GM21381 (cell line): ENCODE measurements around the gene SOCS7.

ENCODE experiments used
- ATAC-seq: cut with Tn5 transposase; IDR thresholded peaks from one replicate; pipeline ENCODE4 v1.9.1; 2021; ENCODE audit warnings: mild to moderate bottlenecking, moderate library complexity; ENCODE audit not compliant: unreplicated experiment

Gene SOCS7

GRCh38 chr17:38358586-38359513 is 7.2 kb downstream of the SOCS7 start:
- no peak for ATAC-seq

DNA sequence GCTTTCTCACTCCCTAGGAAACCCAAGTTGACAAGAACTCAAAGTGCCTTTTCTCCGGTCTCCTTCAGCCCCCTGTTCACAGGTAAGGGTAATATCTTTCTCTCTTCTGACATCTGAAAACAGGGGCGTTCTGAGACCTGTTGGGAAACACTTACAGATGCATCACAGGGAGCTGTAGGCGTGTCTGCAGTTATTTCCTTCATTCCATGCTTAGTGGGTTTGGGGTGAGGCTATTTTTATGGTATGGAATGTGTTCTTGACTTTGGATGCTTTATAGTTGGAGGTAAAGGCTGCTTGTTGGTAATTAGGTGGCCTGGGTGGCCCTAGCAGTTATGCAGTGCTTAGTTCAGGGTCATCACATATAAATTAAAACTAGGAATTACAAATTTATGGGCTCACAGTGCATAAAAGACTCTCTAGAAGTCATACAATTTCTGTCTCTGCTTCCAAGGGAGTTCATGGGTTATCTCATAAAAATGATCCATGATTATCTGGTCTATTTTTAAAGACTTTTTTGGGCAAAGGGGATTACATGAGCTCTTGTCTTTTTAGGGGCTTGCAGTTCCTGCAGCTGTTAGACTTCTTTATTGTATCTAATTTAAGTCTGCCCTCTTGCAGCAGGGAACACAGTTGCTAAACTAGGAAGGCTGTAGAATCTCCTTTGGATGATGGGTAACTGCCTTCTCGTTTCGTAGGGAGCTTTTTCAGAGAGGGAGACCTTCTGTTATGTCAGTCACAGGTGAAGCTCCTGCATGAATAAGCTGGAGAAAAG is 10.2 kb downstream of the SOCS7 start:
- ATAC-seq, result no peak

- no peak for ATAC-seq
These were observed 11.4 kb downstream of the SOCS7 start for GRCh38 chr17:38363016-38363415.

DNA sequence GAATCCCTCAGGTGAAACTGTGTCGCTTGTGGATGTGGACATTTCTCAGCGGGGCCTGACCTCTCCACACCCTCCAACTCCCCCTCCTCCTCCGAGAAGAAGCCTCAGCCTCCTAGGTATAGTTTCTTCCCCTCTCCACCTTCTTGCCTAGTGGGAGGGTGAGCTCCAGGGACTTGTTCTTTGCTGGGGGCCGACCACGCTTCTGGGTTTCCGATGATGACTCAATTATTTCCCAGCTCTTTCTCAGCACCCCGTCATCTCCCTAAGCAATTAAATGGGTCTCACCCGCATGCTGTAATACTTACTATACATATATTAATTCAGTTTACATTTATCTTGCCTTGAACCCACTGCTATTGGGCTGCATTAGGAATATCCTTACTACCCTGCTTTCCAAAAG is 13.1 kb downstream of the SOCS7 start:
- no peak for ATAC-seq

DNA sequence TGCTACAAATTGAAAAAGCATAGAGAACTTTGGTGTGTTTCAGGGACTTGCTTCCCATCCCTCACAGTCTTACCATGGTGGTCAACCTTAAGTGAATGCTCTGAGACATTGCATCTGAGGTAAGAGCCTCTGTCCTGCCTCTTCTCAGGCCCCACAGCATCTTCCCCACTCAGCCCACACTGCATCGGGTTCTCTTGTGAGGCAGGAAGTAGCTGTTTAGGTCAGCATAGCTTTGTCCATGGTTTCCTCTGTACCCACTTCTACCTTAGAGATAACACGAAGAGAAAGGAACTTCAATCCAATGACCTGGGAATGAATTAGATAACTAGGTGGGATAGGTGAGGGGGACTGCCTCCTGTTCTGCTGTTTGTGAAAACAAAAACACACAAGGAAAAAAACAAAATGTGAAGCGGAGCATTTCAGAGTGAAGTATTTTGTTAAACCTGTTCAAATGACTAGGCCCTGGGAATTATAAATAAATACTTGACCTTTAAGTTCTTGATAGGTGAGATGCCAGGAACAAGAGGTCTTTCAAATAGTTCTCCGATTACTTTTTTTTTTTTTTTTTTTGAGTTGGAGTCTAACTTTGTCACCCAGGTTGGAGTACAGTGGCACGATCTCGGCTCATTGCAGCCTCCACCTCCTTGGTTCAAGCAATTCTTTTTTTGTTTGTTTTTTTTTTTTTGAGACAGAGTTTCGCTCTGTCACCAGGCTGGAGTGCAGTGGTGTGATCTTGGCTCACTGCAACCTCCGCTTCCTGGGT is 17.7 kb downstream of the SOCS7 start:
- no peak for ATAC-seq

GRCh38 chr17:38379448-38379847 is 27.8 kb downstream of the SOCS7 start:
- ATAC-seq, result no peak

- ATAC-seq, result no peak
These were observed 43.4 kb downstream of the SOCS7 start for GRCh38 chr17:38395090-38395489.

DNA sequence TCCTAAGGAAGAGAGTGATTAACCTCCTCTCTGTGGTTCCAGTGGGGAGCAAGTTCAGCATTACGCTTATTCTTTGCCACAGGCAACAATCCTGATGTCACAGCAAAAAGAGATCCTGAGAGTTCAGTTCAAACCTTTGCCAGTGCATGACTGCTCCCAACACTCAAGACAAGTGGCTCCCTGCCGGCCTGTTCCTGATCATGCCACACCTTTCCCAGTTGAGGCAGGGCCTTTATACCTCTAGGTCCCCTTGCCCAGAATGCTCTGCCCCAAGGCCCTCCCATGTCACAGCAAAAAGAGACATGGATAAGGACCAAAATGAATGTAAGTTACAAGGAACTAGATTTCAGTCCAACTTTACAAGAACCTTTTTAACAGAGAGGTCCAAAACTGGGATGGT is 45.6 kb downstream of the SOCS7 start:
- no peak for ATAC-seq

GRCh38 chr17:38400286-38400685 is 48.6 kb downstream of the SOCS7 start:
- ATAC-seq, result no peak

- ATAC-seq, result no peak
These were observed 49.8 kb downstream of the SOCS7 start for GRCh38 chr17:38401459-38401858.

DNA sequence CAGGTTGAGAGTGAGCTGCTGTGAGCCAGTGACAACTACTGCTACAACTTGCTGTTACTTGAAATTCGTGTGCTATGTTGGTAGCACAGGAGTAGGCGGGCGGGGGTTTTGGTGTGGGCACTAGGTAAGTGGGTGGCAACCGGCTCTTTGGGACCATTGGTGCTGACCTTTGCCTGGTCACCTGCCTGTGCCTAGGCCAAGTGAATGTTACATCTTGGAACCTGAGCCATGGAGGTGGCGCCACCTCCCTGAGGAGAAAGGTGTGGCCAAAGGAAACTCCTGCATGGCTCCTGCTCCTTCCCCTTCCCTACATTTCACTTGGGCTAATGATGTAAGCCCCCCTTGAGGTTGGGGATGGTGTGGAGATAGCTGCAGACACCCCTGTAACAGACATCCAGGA is 51.3 kb downstream of the SOCS7 start:
- no peak for ATAC-seq

- no peak for ATAC-seq
These were observed 51.8 kb downstream of the SOCS7 start for GRCh38 chr17:38403491-38403890.

DNA sequence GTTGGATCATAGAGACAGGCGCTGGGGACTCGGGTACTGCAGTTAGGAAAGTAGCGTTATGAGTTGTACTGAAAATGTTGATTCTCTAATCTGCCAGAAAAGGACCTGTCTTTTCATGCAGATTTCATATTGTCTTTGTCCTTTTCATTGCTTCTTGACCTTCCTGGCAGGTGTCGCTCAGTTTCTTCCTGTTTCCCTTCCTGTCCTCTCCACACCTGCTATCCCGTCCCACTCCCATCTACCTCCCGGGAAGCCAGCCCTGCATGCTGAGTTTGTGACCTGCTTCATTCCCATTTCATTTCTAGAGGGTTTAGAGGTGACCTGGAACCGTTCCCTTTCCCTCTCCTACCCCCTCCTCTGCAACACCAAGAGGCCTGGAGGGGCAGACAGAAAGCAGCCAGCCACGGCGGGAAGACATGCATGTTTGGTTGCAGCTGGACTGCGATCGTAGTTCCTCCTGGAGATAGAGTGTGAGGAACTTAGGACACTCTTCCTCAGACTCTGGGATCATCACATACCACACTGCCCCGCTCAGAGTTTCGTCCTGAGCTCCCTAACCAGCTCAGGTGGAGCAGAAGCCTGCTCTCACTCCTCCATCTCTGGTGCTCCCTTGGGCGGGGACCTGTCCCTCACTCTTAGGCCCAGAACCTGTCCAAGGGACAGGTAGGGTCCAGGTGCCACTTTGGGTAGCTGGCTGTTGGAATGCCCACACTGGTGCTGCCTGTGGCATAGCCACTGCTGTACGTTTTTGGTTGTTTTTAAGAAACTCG is 52.7 kb downstream of the SOCS7 start:
- ATAC-seq, result no peak

GRCh38 chr17:38405654-38406053 is 54.0 kb downstream of the SOCS7 start:
- ATAC-seq, result no peak

DNA sequence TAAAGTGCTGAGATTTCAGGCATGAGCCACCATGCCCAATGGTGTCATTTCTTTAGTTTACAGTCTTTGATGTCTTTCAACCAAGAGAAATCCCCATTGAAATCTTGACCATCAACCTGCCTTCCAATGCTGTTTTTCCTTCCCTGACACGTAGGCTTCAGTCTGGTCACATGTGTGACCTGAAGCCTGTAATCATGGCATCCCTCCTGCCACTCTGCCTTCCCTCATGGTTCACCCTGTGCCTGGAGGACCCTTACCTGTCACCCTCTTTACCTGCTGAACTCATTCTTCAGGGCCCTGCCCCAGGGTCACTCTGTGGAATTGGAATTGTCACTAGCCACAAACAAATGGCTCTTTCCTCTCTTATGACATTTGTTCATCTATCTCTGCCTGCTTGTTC is 58.6 kb downstream of the SOCS7 start:
- ATAC-seq, result no peak

- ATAC-seq, result no peak
These were observed 63.9 kb downstream of the SOCS7 start for GRCh38 chr17:38415250-38416194.

DNA sequence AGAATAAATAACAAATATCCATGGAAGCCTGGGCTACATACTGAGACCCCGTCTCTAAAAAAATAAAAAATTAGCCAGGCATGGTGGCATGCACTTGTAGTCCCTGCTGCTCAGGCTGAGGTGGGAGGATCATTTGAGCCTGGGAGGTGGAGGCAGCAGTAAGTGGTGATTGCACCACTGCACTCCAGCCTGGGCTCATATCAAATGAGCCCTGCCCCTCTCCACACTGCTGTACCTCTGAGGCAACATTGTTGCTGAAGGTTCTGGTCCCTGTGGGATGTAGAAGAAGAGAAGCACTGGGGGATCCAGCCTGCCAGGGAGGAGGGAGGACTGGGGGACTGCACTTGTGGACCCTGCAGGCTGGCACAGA is 65.2 kb downstream of the SOCS7 start:
- no peak for ATAC-seq

GRCh38 chr17:38417210-38417951 is 65.7 kb downstream of the SOCS7 start:
- ATAC-seq, result no peak
